Gastroesophageal sphincter (tissue), 4 donors: ENCODE results near the gene NAA60. TPM values are rescaled to one million over a fixed set of nuclear protein-coding genes. Genes with fewer than 3 reads are reported as not detected.

Source experiments
- ATAC-seq: fragments of 150-250 bp; one replicate; pipeline ENCODE4 v1.9.1; 2016; ENCODE audit warnings: mild to moderate bottlenecking, moderate library complexity
- H3K27ac ChIP-seq, 4 donors: fragments of 200-600 bp; sonication (generic) in 3 of 4; 1 replicate in 3 of 4; 2 replicates in 1 of 4; pipeline ENCODE4 v1.5.1; 2016 to 2019
- H3K27me3 ChIP-seq: fragments of 200-600 bp; sonication (generic); one replicate; pipeline ENCODE4 v1.5.1; 2019
- H3K36me3 ChIP-seq, 2 donors: fragments of 200-600 bp; sonication (generic); one replicate each; pipeline ENCODE4 v1.5.1; 2019; ENCODE audit warnings: control low read depth in 1 of 2
- H3K4me1 ChIP-seq, 3 donors: fragments of 200-600 bp; sonication (generic); 1 replicate in 2 of 3; 2 replicates in 1 of 3; pipeline ENCODE4 v1.5.1; 2016 to 2019; ENCODE audit warnings: control low read depth in 2 of 3
- H3K4me3 ChIP-seq, 2 donors: fragments of 200-600 bp; sonication (generic); one replicate each; pipeline ENCODE4 v1.5.1; 2019; ENCODE audit warnings: mild to moderate bottlenecking in 1 of 2, moderate library complexity in 1 of 2
- H3K9me3 ChIP-seq, 3 donors: fragments of 200-600 bp; sonication (generic); one replicate each; pipeline ENCODE4 v1.5.1; 2017 to 2019; ENCODE audit warnings: control low read depth in 2 of 3
- CTCF ChIP-seq, 4 experiments: fragments of 200-600 bp in 2 of 4; fragments of 450-650 bp in 2 of 4; sonication (generic) in 1 of 4; IDR thresholded peaks; one replicate each; pipeline ENCODE4 v1.5.1; 2017 to 2019; ENCODE audit warnings: antibody characterized with exemption in 4 of 4, mild to moderate bottlenecking in 2 of 4, moderate library complexity in 2 of 4
- EP300 ChIP-seq: sonication (generic); formaldehyde crosslinking; IDR thresholded peaks from one replicate; pipeline ENCODE4 v1.6.1; 2017; ENCODE audit warnings: antibody characterized with exemption, mild to moderate bottlenecking
- POLR2A ChIP-seq, 2 donors: fragments of 450-650 bp; IDR thresholded peaks; one replicate each; pipeline ENCODE4 v1.6.1; 2017; ENCODE audit warnings: antibody characterized with exemption in 2 of 2, mild to moderate bottlenecking in 2 of 2, moderate library complexity in 1 of 2
- POLR2AphosphoS5 ChIP-seq: sonication (generic); formaldehyde crosslinking; IDR thresholded peaks from one replicate; pipeline ENCODE4 v1.6.1; 2017; ENCODE audit warnings: antibody characterized with exemption
- WGBS, 2 donors: methylation state at CpG; one replicate each; pipeline ENCODE4 v1.1.5; 2018; ENCODE audit warnings: low coverage in 1 of 2; 5-methylcytosine and 5-hydroxymethylcytosine counted together
- total RNA-seq, 4 donors: library from RNA; depleted of rRNA; stranded (reverse); fragments of >200 nt; gene quantifications; one replicate each; pipeline ENCODE4 v1.1.0, GENCODE V29; 2016

NAA60 gene
- total RNA-seq, 4 donors from 2014 or later = 18.6 to 35.1 (median 28.5) TPM

- no peak overlapping the region for H3K27ac ChIP-seq
- no peaks in the 10 kb centered on the region for H3K9me3 ChIP-seq
- no peaks in the 10 kb centered on the region for H3K27me3 ChIP-seq
- 95% methylated on average over 3 of the region's 10 CpGs; no CpG with 5 or more reads in 1 of the 2 donors for WGBS, 2 donors
- H3K4me3 ChIP-seq = no peak overlapping the region
- peaks cover 0 to 10% of the 10 kb centered on the region in 2 donors for H3K36me3 ChIP-seq
- no peak for TF ChIP-seq CTCF (IDR thresholded peaks at IDR 0.05)
- TF ChIP-seq EP300 = no peak
- TF ChIP-seq POLR2AphosphoS5 = no peak
- no peak for TF ChIP-seq POLR2A (IDR thresholded peaks at IDR 0.05)
- peaks cover 0 to 9% (median 0%) of the 10 kb centered on the region in 3 donors for H3K4me1 ChIP-seq
- ATAC-seq = peak; percentile 5
These were observed 48.9 kb downstream of the NAA60 start for GRCh38 chr16:3492356-3492755.

GRCh38 chr16:3494386-3494973 lies 51.0 kb downstream of the NAA60 start:
- no peak overlapping the region for H3K27ac ChIP-seq
- ATAC-seq = no peak
- TF ChIP-seq POLR2A (IDR thresholded peaks at IDR 0.05) (no peak), EP300 (no peak), POLR2AphosphoS5 (no peak), CTCF (IDR thresholded peaks at IDR 0.05) (no peak)
- no CpG with 5 or more reads among the region's 16 CpGs for WGBS, 2 donors
- no peaks in the 10 kb centered on the region for H3K36me3 ChIP-seq
- no peaks in the 10 kb centered on the region for H3K9me3 ChIP-seq
- no peak overlapping the region for H3K4me3 ChIP-seq
- no peaks in the 10 kb centered on the region for H3K27me3 ChIP-seq
- H3K4me1 ChIP-seq = peaks cover 0 to 9% (median 0%) of the 10 kb centered on the region in 3 donors

GRCh38 chr16:3495176-3495575 lies 51.7 kb downstream of the NAA60 start, which contains the start of gene C16orf90:
Gene C16orf90 (minus strand): TSS chr16:3495489. CDS start chr16:3495421, 68 bp downstream.
- no peak for TF ChIP-seq POLR2A (IDR thresholded peaks at IDR 0.05)
- Histone ChIP-seq H3K4me3 (no peak within 1 kb of the TSS), H3K36me3 (no peaks in the 10 kb centered on the region), H3K4me1 (peaks cover 0 to 12% (median 0%) of the 10 kb centered on the region in 3 donors), H3K9me3 (no peaks in the 10 kb centered on the region), H3K27ac (no peak within 1 kb of the TSS), H3K27me3 (no peaks in the 10 kb centered on the region)
- no peak for ATAC-seq
- WGBS, 2 donors = 83% methylated on average over 1 of the region's 3 CpGs; no CpG with 5 or more reads in 1 of the 2 donors

GRCh38 chr16:3496386-3496785 lies 52.9 kb downstream of the NAA60 start:
- TF ChIP-seq CTCF (IDR thresholded peaks at IDR 0.05) = no peak
- TF ChIP-seq POLR2A (IDR thresholded peaks at IDR 0.05) = no peak
- TF ChIP-seq POLR2AphosphoS5 = no peak
- TF ChIP-seq EP300 = no peak
- no peak overlapping the region for H3K27ac ChIP-seq
- no peaks in the 10 kb centered on the region for H3K36me3 ChIP-seq
- no peak overlapping the region for H3K4me3 ChIP-seq
- no peaks in the 10 kb centered on the region for H3K27me3 ChIP-seq
- peaks cover 0 to 14% (median 0%) of the 10 kb centered on the region in 3 donors for H3K4me1 ChIP-seq
- H3K9me3 ChIP-seq = no peaks in the 10 kb centered on the region
- 95 to 98% methylated on average over 11 to 17 of the region's 30 CpGs for WGBS, 2 donors
- no peak for ATAC-seq

GRCh38 chr16:3497771-3498170 lies 54.3 kb downstream of the NAA60 start:
- 92% methylated on average over 2 of the region's 4 CpGs; no CpG with 5 or more reads in 1 of the 2 donors for WGBS, 2 donors
- Histone ChIP-seq H3K27ac (no peak overlapping the region), H3K27me3 (no peaks in the 10 kb centered on the region), H3K4me3 (no peak overlapping the region), H3K4me1 (peaks cover 0 to 25% (median 0%) of the 10 kb centered on the region in 3 donors), H3K9me3 (no peaks in the 10 kb centered on the region), H3K36me3 (no peaks in the 10 kb centered on the region)
- ATAC-seq = no peak
- TF ChIP-seq POLR2A (IDR thresholded peaks at IDR 0.05) (no peak), EP300 (no peak), POLR2AphosphoS5 (no peak), CTCF (IDR thresholded peaks at IDR 0.05) (no peak)
